Measurements from ENCODE around the gene ASPSCR1.

The ASPSCR1 gene

GRCh38 chr17:82006468-82007227, 29.2 kb downstream of the ASPSCR1 start:
- Histone ChIP-seq H3K9me3 (ENCODE audit: control insufficient read depth, low read length) (no peaks in the 10 kb centered on the region), H2AFZ (ENCODE audit: low read depth, low read length) (no peak overlapping the region), H3K27me3 (ENCODE audit: control insufficient read depth in 1 of 2, insufficient read depth in 1 of 2, low read length in 2 of 2) (no peaks in the 10 kb centered on the region), H2BK12ac (ENCODE audit: low read length in 2 of 2) (no peak overlapping the region), H3K4me1 (ENCODE audit: control insufficient read depth, insufficient read depth, low read depth, low read length) (peaks cover 69% of the 10 kb centered on the region), H2BK5ac (ENCODE audit: low read depth, low read length, poor library complexity, severe bottlenecking) (no peak overlapping the region), H3K4me2 (ENCODE audit: low read length, poor library complexity, severe bottlenecking) (no peak overlapping the region), H3K79me1 (replicated peaks; ENCODE audit: low read length, poor library complexity, severe bottlenecking) (peaks cover 6% of the 10 kb centered on the region), H3K4ac (ENCODE audit: low read depth in 1 of 2, low read length in 2 of 2) (no peak overlapping the region), H3K9ac (ENCODE audit: low read length) (no peak overlapping the region), H3K36me3 (ENCODE audit: control insufficient read depth in 1 of 2, insufficient read depth in 2 of 2, low read depth in 1 of 2, low read length in 2 of 2) (peaks cover 0 to 35% of the 10 kb centered on the region in 2 experiments), H4K8ac (ENCODE audit: low read length) (no peak overlapping the region), H3K27ac (ENCODE audit: low read length, poor library complexity, severe bottlenecking) (no peak overlapping the region), H2AK5ac (ENCODE audit: low read length, severe bottlenecking) (peak overlapping the region; percentile 83), H2BK120ac (ENCODE audit: low read depth, low read length) (no peak overlapping the region), H3K4me3 (ENCODE audit: insufficient read depth in 1 of 2, low read depth in 1 of 2, low read length in 2 of 2) (no peak overlapping the region), H3K23ac (ENCODE audit: low read length in 2 of 2) (no peak overlapping the region), H2BK15ac (ENCODE audit: low read depth, poor library complexity, severe bottlenecking) (no peak overlapping the region), H4K91ac (ENCODE audit: low read length) (no peak overlapping the region), H3K18ac (ENCODE audit: low read depth in 1 of 2, low read length in 2 of 2) (no peak overlapping the region), H3K14ac (ENCODE audit: low read length in 2 of 2) (no peak overlapping the region)
- 88% methylated on average over 22 of the region's 24 CpGs for WGBS
- peak; percentile 27 for DNase-seq

DNA sequence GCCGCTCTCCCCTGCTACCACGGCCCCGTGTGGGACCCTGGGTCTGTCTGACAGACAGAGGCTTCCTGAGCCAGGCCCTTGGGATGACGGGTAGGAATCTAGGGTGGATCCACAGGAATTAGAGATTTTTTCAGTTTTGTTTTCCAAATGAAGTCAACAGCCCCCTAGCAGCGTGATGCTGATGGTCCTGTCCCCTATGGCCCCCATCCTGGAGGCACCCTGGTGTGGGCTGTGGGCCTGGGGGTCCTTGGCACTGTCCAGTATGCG, 29.7 kb downstream of the ASPSCR1 start:
- peaks cover 6% of the 10 kb centered on the region for H3K79me1 ChIP-seq (replicated peaks; ENCODE audit: low read length, poor library complexity, severe bottlenecking)
- H2BK12ac ChIP-seq (ENCODE audit: low read length in 2 of 2), result no peak overlapping the region
- no peak overlapping the region for H3K4me2 ChIP-seq (ENCODE audit: low read length, poor library complexity, severe bottlenecking)
- peaks cover 0 to 40% of the 10 kb centered on the region in 2 experiments for H3K36me3 ChIP-seq (ENCODE audit: control insufficient read depth in 1 of 2, insufficient read depth in 2 of 2, low read depth in 1 of 2, low read length in 2 of 2)
- peak overlapping the region in 1 of 2 experiments; percentile 36 for H3K14ac ChIP-seq (ENCODE audit: low read length in 2 of 2)
- no peak overlapping the region for H2BK15ac ChIP-seq (ENCODE audit: low read depth, poor library complexity, severe bottlenecking)
- H3K23ac ChIP-seq (ENCODE audit: low read length in 2 of 2), result no peak overlapping the region
- peak overlapping the region; percentile 83 for H2AK5ac ChIP-seq (ENCODE audit: low read length, severe bottlenecking)
- H3K4ac ChIP-seq (ENCODE audit: low read depth in 1 of 2, low read length in 2 of 2), result no peak overlapping the region
- no peak overlapping the region for H3K18ac ChIP-seq (ENCODE audit: low read depth in 1 of 2, low read length in 2 of 2)
- 89% methylated on average over 6 of the region's 6 CpGs for WGBS
- H4K8ac ChIP-seq (ENCODE audit: low read length), result no peak overlapping the region
- H3K4me3 ChIP-seq (ENCODE audit: insufficient read depth in 1 of 2, low read depth in 1 of 2, low read length in 2 of 2), result no peak overlapping the region
- H3K27me3 ChIP-seq (ENCODE audit: control insufficient read depth in 1 of 2, insufficient read depth in 1 of 2, low read length in 2 of 2), result no peaks in the 10 kb centered on the region
- H3K9me3 ChIP-seq (ENCODE audit: control insufficient read depth, low read length), result no peaks in the 10 kb centered on the region
- H2AFZ ChIP-seq (ENCODE audit: low read depth, low read length), result no peak overlapping the region
- no peak overlapping the region for H2BK5ac ChIP-seq (ENCODE audit: low read depth, low read length, poor library complexity, severe bottlenecking)
- no peak overlapping the region for H4K91ac ChIP-seq (ENCODE audit: low read length)
- no peak overlapping the region for H2BK120ac ChIP-seq (ENCODE audit: low read depth, low read length)
- H3K4me1 ChIP-seq (ENCODE audit: control insufficient read depth, insufficient read depth, low read depth, low read length), result peaks cover 65% of the 10 kb centered on the region
- no peak for DNase-seq
- no peak overlapping the region for H3K9ac ChIP-seq (ENCODE audit: low read length)
- no peak overlapping the region for H3K27ac ChIP-seq (ENCODE audit: low read length, poor library complexity, severe bottlenecking)

DNA sequence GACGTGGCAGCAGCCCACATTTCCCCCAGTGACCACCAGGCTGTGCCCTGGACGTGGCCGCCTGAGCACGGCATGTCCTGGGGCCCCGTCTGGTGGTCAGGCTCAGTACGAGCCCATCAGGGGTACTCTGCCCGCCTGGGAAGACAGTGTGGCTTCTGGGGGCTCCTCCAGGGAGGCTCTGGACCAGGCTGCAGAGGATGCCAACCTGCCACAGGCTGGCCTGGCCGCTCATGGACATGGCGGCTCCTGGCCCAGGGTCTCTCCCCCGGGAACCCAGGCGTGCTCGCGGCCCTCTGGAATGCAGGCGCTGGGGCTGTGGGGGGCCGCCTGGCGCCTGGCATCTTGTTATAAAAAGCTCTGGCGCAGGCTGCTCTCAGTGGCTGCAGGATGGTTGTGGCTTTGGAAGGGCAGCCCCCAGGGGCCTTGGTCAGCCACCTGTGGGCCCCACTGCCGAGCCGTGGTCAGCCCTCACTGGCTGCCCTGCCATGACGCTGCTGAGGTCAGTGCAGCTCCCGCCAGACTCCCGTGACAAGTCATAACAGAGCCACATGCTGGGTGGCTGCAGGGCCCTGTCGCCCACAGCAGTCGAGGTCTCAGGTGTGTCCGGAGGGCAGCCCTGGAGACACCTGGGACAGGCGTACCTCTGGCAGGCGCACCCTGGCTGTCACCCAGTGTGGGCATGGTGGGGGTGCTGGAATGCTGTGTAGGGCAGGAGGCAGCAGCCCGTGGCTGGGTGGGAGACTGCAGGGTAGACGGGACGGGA, 30.2 kb downstream of the ASPSCR1 start:
- H2BK120ac ChIP-seq (ENCODE audit: low read depth, low read length), result no peak overlapping the region
- no peak overlapping the region for H3K9ac ChIP-seq (ENCODE audit: low read length)
- H4K8ac ChIP-seq (ENCODE audit: low read length), result peak overlapping the region; percentile 76
- peak overlapping the region; percentile 51 for H2AK5ac ChIP-seq (ENCODE audit: low read length, severe bottlenecking)
- H3K36me3 ChIP-seq (ENCODE audit: control insufficient read depth in 1 of 2, insufficient read depth in 2 of 2, low read depth in 1 of 2, low read length in 2 of 2), result peaks cover 0 to 45% of the 10 kb centered on the region in 2 experiments
- no peak overlapping the region for H2BK12ac ChIP-seq (ENCODE audit: low read length in 2 of 2)
- 87% methylated on average over 30 of the region's 30 CpGs for WGBS
- H3K4me1 ChIP-seq (ENCODE audit: control insufficient read depth, insufficient read depth, low read depth, low read length), result peaks cover 62% of the 10 kb centered on the region
- peak overlapping the region; percentile 29 for H4K91ac ChIP-seq (ENCODE audit: low read length)
- peaks cover 6% of the 10 kb centered on the region for H3K79me1 ChIP-seq (replicated peaks; ENCODE audit: low read length, poor library complexity, severe bottlenecking)
- H3K18ac ChIP-seq (ENCODE audit: low read depth in 1 of 2, low read length in 2 of 2), result no peak overlapping the region
- no peak overlapping the region for H2AFZ ChIP-seq (ENCODE audit: low read depth, low read length)
- H3K4ac ChIP-seq (ENCODE audit: low read depth in 1 of 2, low read length in 2 of 2), result no peak overlapping the region
- H3K23ac ChIP-seq (ENCODE audit: low read length in 2 of 2), result no peak overlapping the region
- H3K27me3 ChIP-seq (ENCODE audit: control insufficient read depth in 1 of 2, insufficient read depth in 1 of 2, low read length in 2 of 2), result no peaks in the 10 kb centered on the region
- peak overlapping the region in 1 of 2 experiments; percentile 36 for H3K14ac ChIP-seq (ENCODE audit: low read length in 2 of 2)
- H3K9me3 ChIP-seq (ENCODE audit: control insufficient read depth, low read length), result no peaks in the 10 kb centered on the region
- no peak overlapping the region for H3K4me3 ChIP-seq (ENCODE audit: insufficient read depth in 1 of 2, low read depth in 1 of 2, low read length in 2 of 2)
- H3K4me2 ChIP-seq (ENCODE audit: low read length, poor library complexity, severe bottlenecking), result peak overlapping the region; percentile 33
- no peak for DNase-seq
- peak overlapping the region; percentile 33 for H2BK5ac ChIP-seq (ENCODE audit: low read depth, low read length, poor library complexity, severe bottlenecking)
- no peak overlapping the region for H3K27ac ChIP-seq (ENCODE audit: low read length, poor library complexity, severe bottlenecking)
- H2BK15ac ChIP-seq (ENCODE audit: low read depth, poor library complexity, severe bottlenecking), result no peak overlapping the region

GRCh38 chr17:82008258-82008940, 31.0 kb downstream of the ASPSCR1 start:
- peaks cover 6% of the 10 kb centered on the region for H3K79me1 ChIP-seq (replicated peaks; ENCODE audit: low read length, poor library complexity, severe bottlenecking)

More at GRCh38 chr17:82008258-82008940, 31.0 kb downstream of the ASPSCR1 start:
- H2AK5ac ChIP-seq (ENCODE audit: low read length, severe bottlenecking), result peak overlapping the region; percentile 17
- no peak overlapping the region for H3K4me3 ChIP-seq (ENCODE audit: insufficient read depth in 1 of 2, low read depth in 1 of 2, low read length in 2 of 2)
- H3K36me3 ChIP-seq (ENCODE audit: control insufficient read depth in 1 of 2, insufficient read depth in 2 of 2, low read depth in 1 of 2, low read length in 2 of 2), result peaks cover 0 to 52% of the 10 kb centered on the region in 2 experiments
- H2BK15ac ChIP-seq (ENCODE audit: low read depth, poor library complexity, severe bottlenecking), result peak overlapping the region; percentile 12
- DNase-seq, result no peak
- peak overlapping the region; percentile 29 for H4K91ac ChIP-seq (ENCODE audit: low read length)
- H2BK12ac ChIP-seq (ENCODE audit: low read length in 2 of 2), result no peak overlapping the region
- H3K27ac ChIP-seq (ENCODE audit: low read length, poor library complexity, severe bottlenecking), result no peak overlapping the region
- H3K14ac ChIP-seq (ENCODE audit: low read length in 2 of 2), result no peak overlapping the region
- no peaks in the 10 kb centered on the region for H3K27me3 ChIP-seq (ENCODE audit: control insufficient read depth in 1 of 2, insufficient read depth in 1 of 2, low read length in 2 of 2)
- no peak overlapping the region for H3K9ac ChIP-seq (ENCODE audit: low read length)
- no peak overlapping the region for H4K8ac ChIP-seq (ENCODE audit: low read length)
- H2BK5ac ChIP-seq (ENCODE audit: low read depth, low read length, poor library complexity, severe bottlenecking), result no peak overlapping the region
- no peak overlapping the region for H3K4me2 ChIP-seq (ENCODE audit: low read length, poor library complexity, severe bottlenecking)
- no peaks in the 10 kb centered on the region for H3K9me3 ChIP-seq (ENCODE audit: control insufficient read depth, low read length)
- no peak overlapping the region for H3K4ac ChIP-seq (ENCODE audit: low read depth in 1 of 2, low read length in 2 of 2)
- peaks cover 59% of the 10 kb centered on the region for H3K4me1 ChIP-seq (ENCODE audit: control insufficient read depth, insufficient read depth, low read depth, low read length)
- H2BK120ac ChIP-seq (ENCODE audit: low read depth, low read length), result no peak overlapping the region
- no peak overlapping the region for H3K18ac ChIP-seq (ENCODE audit: low read depth in 1 of 2, low read length in 2 of 2)
- no peak overlapping the region for H2AFZ ChIP-seq (ENCODE audit: low read depth, low read length)
- 94% methylated on average over 26 of the region's 26 CpGs for WGBS
- no peak overlapping the region for H3K23ac ChIP-seq (ENCODE audit: low read length in 2 of 2)

Data from mesenchymal stem cell (in vitro differentiated cells and primary cell).